A549 (cell line): ENCODE data around the gene DQX1. TPM values are rescaled to one million over a fixed set of nuclear protein-coding genes. Genes with fewer than 3 reads are reported as not detected.
A peak's percentile ranks its signal among the peaks of the same experiment; 100 is the strongest.

Experiments used
- ATAC-seq, 2 experiments: fragments of 200-7000 bp in 1 of 2; fragments of >200 bp in 1 of 2; cut with Nextera tagmentation in 1 of 2; cut with Tn5 transposase in 1 of 2; 3 replicates each; pipeline versions ENCODE4 v1.8.0 to v1.9.1; 2018 to 2020; ENCODE audit warnings: mild to moderate bottlenecking in 1 of 2, moderate library complexity in 1 of 2
- CTCF ChIA-PET: fragments of 300-600 bp; sonication (Branson Sonifier 250); formaldehyde crosslinking; extraction: SDS; loops from one replicate; lab custom pipeline; 2021; ENCODE audit warnings: antibody characterized with exemption, inconsistent platforms; lab: Yijun Ruan, JAX
- POLR2A ChIA-PET: fragments of 350-600 bp; formaldehyde crosslinking; extraction: SDS; loops from one replicate; lab custom pipeline; 2021; ENCODE audit warnings: antibody characterized with exemption, inconsistent platforms; lab: Yijun Ruan, JAX
- DNase-seq, 2 experiments: peaks; one replicate each; pipeline versions ENCODE4 v3.0.0 to v3.0.0-alpha.2; 2011 to 2016; ENCODE audit warnings: low read depth in 1 of 2, low spot score in 1 of 2
- FAIRE-seq: peaks from 2 replicates; lab custom pipeline; 2011; peaks lifted over from hg19 to GRCh38; lab: Jason Lieb, UNC
- H3K27ac ChIP-seq, 2 experiments: fragments of >200 bp; sonication (Bioruptor Twin); formaldehyde crosslinking; 3 replicates each; pipeline ENCODE4 v1.5.1; 2016 to 2017
- H3K4me1 ChIP-seq: fragments of >200 bp; sonication (Bioruptor Twin); formaldehyde crosslinking; 3 replicates; pipeline ENCODE4 v1.6.1; 2016
- H3K4me2 ChIP-seq: fragments of >200 bp; sonication (Bioruptor Twin); formaldehyde crosslinking; 3 replicates; pipeline ENCODE4 v1.6.1; 2016
- H3K4me3 ChIP-seq: fragments of >200 bp; sonication (Bioruptor Twin); formaldehyde crosslinking; 3 replicates; pipeline ENCODE4 v1.5.1; 2016
- H3K9me3 ChIP-seq: fragments of >200 bp; sonication (Bioruptor Twin); formaldehyde crosslinking; 3 replicates; pipeline ENCODE4 v1.6.1; 2016
- ATOH8 ChIP-seq: fragments of 250-450 bp; sonication (Bioruptor Pico); IDR thresholded peaks from 2 replicates; pipeline ENCODE4 v1.5.0; 2020; ENCODE audit warnings: low read depth, mild to moderate bottlenecking, moderate library complexity
- BHLHE40 ChIP-seq: IDR thresholded peaks from 2 replicates; pipeline ENCODE4 v1.6.1; 2012; ENCODE audit warnings: low read depth, low read length, inconsistent platforms
- CBX2 ChIP-seq: fragments of 200-600 bp; sonication (generic); IDR thresholded peaks from 2 replicates; pipeline ENCODE4 v1.6.1; 2016; ENCODE audit warnings: low read depth, mild to moderate bottlenecking, borderline replicate concordance
- CEBPB ChIP-seq, 2 experiments: fragments of >200 bp in 1 of 2; sonication (Bioruptor Twin) in 1 of 2; formaldehyde crosslinking in 1 of 2; IDR thresholded peaks; 2 replicates each; pipeline ENCODE4 v1.6.1; 2012 to 2016
- CHD2 ChIP-seq: fragments of 150-350 bp; IDR thresholded peaks from 2 replicates; pipeline ENCODE4 v1.6.1; 2014; ENCODE audit warnings: low read length; ENCODE audit not compliant: partially characterized antibody
- EHF ChIP-seq: fragments of 250-450 bp; sonication (Bioruptor Pico); IDR thresholded peaks from 2 replicates; pipeline ENCODE4 v1.5.0; 2020; ENCODE audit warnings: mild to moderate bottlenecking
- ELK1 ChIP-seq: fragments of 150-350 bp; IDR thresholded peaks from 2 replicates; pipeline ENCODE4 v1.6.1; 2014; ENCODE audit warnings: low read depth, mild to moderate bottlenecking, low read length
- EP300 ChIP-seq, 2 experiments: fragments of >200 bp; sonication (Bioruptor Twin); formaldehyde crosslinking; IDR thresholded peaks; 2 replicates in 1 of 2; 3 replicates in 1 of 2; pipeline ENCODE4 v1.6.1; 2016 to 2017
- ESRRA ChIP-seq: fragments of 150-350 bp; IDR thresholded peaks from 2 replicates; pipeline ENCODE4 v1.6.1; 2014; ENCODE audit warnings: mild to moderate bottlenecking, low read length, borderline replicate concordance
- FOSB ChIP-seq: fragments of 250-450 bp; sonication (Bioruptor Pico); IDR thresholded peaks from 2 replicates; pipeline ENCODE4 v1.5.0; 2020; ENCODE audit warnings: mild to moderate bottlenecking, moderate library complexity
- GATA3 ChIP-seq: IDR thresholded peaks from 2 replicates; pipeline ENCODE4 v1.6.1; 2012; ENCODE audit warnings: borderline replicate concordance
- HDAC2 ChIP-seq: fragments of 200-600 bp; sonication (generic); IDR thresholded peaks from 2 replicates; pipeline ENCODE4 v1.6.1; 2016
- HOXA7 ChIP-seq: fragments of 250-450 bp; sonication (Bioruptor Pico); IDR thresholded peaks from 2 replicates; pipeline ENCODE4 v1.5.0; 2020; ENCODE audit warnings: mild to moderate bottlenecking, moderate library complexity
- HOXB13 ChIP-seq: fragments of 250-450 bp; sonication (Bioruptor Pico); IDR thresholded peaks from 2 replicates; pipeline ENCODE4 v1.5.0; 2020; ENCODE audit warnings: low read depth, mild to moderate bottlenecking, moderate library complexity
- KDM5A ChIP-seq: fragments of 200-600 bp; sonication (generic); IDR thresholded peaks from 2 replicates; pipeline ENCODE4 v1.6.1; 2016; ENCODE audit warnings: antibody characterized with exemption, mild to moderate bottlenecking
- MAFK ChIP-seq: fragments of 450-650 bp; IDR thresholded peaks from 2 replicates; pipeline ENCODE4 v1.6.1; 2014; ENCODE audit not compliant: partially characterized antibody
- MAX ChIP-seq: IDR thresholded peaks from 2 replicates; pipeline ENCODE4 v1.6.1; 2012
- MYC ChIP-seq: IDR thresholded peaks from 2 replicates; pipeline ENCODE4 v1.6.1; 2012; ENCODE audit warnings: mild to moderate bottlenecking, inconsistent platforms, low read length, improper control_type of control experiment, borderline replicate concordance
- NFE2L2 ChIP-seq: fragments of 150-350 bp; conservative IDR thresholded peaks from 2 replicates; pipeline ENCODE4 v1.6.1; 2014; ENCODE audit warnings: low read length
- NPAS2 ChIP-seq: fragments of 250-450 bp; sonication (Bioruptor Pico); IDR thresholded peaks from 2 replicates; pipeline ENCODE4 v1.8.0; 2022; ENCODE audit warnings: mild to moderate bottlenecking, moderate library complexity, borderline replicate concordance
- NR3C1 ChIP-seq: fragments of >200 bp; sonication (Bioruptor Twin); formaldehyde crosslinking; IDR thresholded peaks from 3 replicates; pipeline ENCODE4 v1.6.1; 2017
- PBX3 ChIP-seq: IDR thresholded peaks from 2 replicates; pipeline ENCODE4 v1.6.1; 2012
- PHF8 ChIP-seq: fragments of 200-600 bp; sonication (generic); IDR thresholded peaks from 2 replicates; pipeline ENCODE4 v1.6.1; 2016; ENCODE audit warnings: low read depth, mild to moderate bottlenecking, antibody characterized with exemption, moderate library complexity, borderline replicate concordance
- POLR2AphosphoS2 ChIP-seq: conservative IDR thresholded peaks from 2 replicates; pipeline ENCODE4 v1.6.1; 2012; ENCODE audit warnings: low read length, improper control_type of control experiment, inconsistent platforms
- RARB ChIP-seq: fragments of 250-450 bp; sonication (Bioruptor Pico); IDR thresholded peaks from 2 replicates; pipeline ENCODE4 v1.8.0; 2021; ENCODE audit warnings: mild to moderate bottlenecking, moderate library complexity
- RCOR1 ChIP-seq: fragments of 150-350 bp; IDR thresholded peaks from 2 replicates; pipeline ENCODE4 v1.6.1; 2014; ENCODE audit warnings: antibody characterized with exemption, low read length, low read depth
- REST ChIP-seq: fragments of 200-600 bp; sonication (generic); IDR thresholded peaks from 2 replicates; pipeline ENCODE4 v1.6.1; 2016; ENCODE audit warnings: antibody characterized with exemption, mild to moderate bottlenecking, moderate library complexity
- RFX5 ChIP-seq: fragments of 450-650 bp; IDR thresholded peaks from 2 replicates; pipeline ENCODE4 v1.7.1; 2014; ENCODE audit warnings: antibody characterized with exemption, mild to moderate bottlenecking, moderate library complexity
- RNF2 ChIP-seq: fragments of 200-600 bp; sonication (generic); IDR thresholded peaks from 2 replicates; pipeline ENCODE4 v1.6.1; 2016; ENCODE audit warnings: low read depth, mild to moderate bottlenecking, antibody characterized with exemption, moderate library complexity, borderline replicate concordance
- WGBS: methylation state at CpG from one replicate; pipeline ENCODE4 v1.1.6; 2017; ENCODE audit errors: missing lambda C conversion rate; 5-methylcytosine and 5-hydroxymethylcytosine counted together
- polyA plus RNA-seq, 4 experiments: library from polyadenylated mRNA; depleted of rRNA in 3 of 4; stranded (reverse); fragments of >200 nt; fragmentation: RNase III in 1 of 4; extraction: RNeasy Plus Mini Kit Qiagen cat#74134 plus additional on column Dnase treatment in 1 of 4; gene quantifications; 2 replicates in 3 of 4; 3 replicates in 1 of 4; pipeline ENCODE4 v1.2.3, GENCODE V29; 2011 to 2017

DQX1 gene
- polyA plus RNA-seq, 2 of the 4 experiments (the other 2 are of a cell fraction), result 0.15 to 0.39 TPM

- TF ChIP-seq CHD2, result no peak
- no peak for TF ChIP-seq ESRRA
- no peak for TF ChIP-seq KDM5A
- TF ChIP-seq NFE2L2, result no peak
- no peak for TF ChIP-seq PBX3
- TF ChIP-seq RARB (CRISPR knock-in tag), result no peak
- TF ChIP-seq MYC, result no peak
- TF ChIP-seq RNF2, result no peak
- no peak for TF ChIP-seq MAX
- no peak for TF ChIP-seq NPAS2
- no peak for TF ChIP-seq NR3C1
- TF ChIP-seq RFX5, result no peak
- TF ChIP-seq CBX2, result no peak
- TF ChIP-seq CEBPB (IDR thresholded peaks at IDR 0.05), result no peak
- TF ChIP-seq BHLHE40, result no peak
- Histone ChIP-seq H3K9me3 (no peaks in the 10 kb centered on the region), H3K4me1 (no peaks in the 10 kb centered on the region; the same call in 2 of the 3 replicates), H3K4me2 (no peak overlapping the region), H3K27ac (no peak overlapping the region), H3K4me3 (no peak overlapping the region)
- FAIRE-seq (no peak), DNase-seq (no peak), ATAC-seq (peak in 1 of 2 experiments; percentile 12; a peak in 1 of 6 replicates)
- ChIA-PET POLR2A (no interaction called here), CTCF (interaction anchor here (1.0 to 2.4 kb wide), 6 partner anchors 9 to 65 kb away, joined by 3 to 8 read pairs (median 6); partner anchors contain the start of genes CCDC142 and TTC31)
- WGBS, result 49% methylated on average over 3 of the region's 3 CpGs
These were observed 3.5 kb downstream of the DQX1 start for GRCh38 chr2:74522516-74522915.

GRCh38 chr2:74516650-74517049 lies 9.4 kb downstream of the DQX1 start:
- no peaks in the 10 kb centered on the region for H3K9me3 ChIP-seq
- DNase-seq (no peak), ATAC-seq (no peak), FAIRE-seq (no peak)
- POLR2A ChIA-PET, result no interaction called here
- no peak overlapping the region for H3K27ac ChIP-seq
- H3K4me2 ChIP-seq, result no peak overlapping the region
- 87% methylated on average over 13 of the region's 13 CpGs for WGBS
- TF ChIP-seq MYC (no peak), ELK1 (no peak), MAFK (no peak), EHF (CRISPR knock-in tag) (no peak), PHF8 (no peak), HOXA7 (CRISPR knock-in tag) (no peak), ESRRA (no peak), REST (no peak), GATA3 (no peak), POLR2AphosphoS2 (no peak), CEBPB (IDR thresholded peaks at IDR 0.05) (no peak), FOSB (CRISPR knock-in tag) (no peak), EP300 (IDR thresholded peaks at IDR 0.05) (no peak), HOXB13 (CRISPR knock-in tag) (no peak), HDAC2 (no peak), RCOR1 (no peak), CHD2 (no peak), ATOH8 (CRISPR knock-in tag) (no peak)
- peaks cover 6% of the 10 kb centered on the region; the same call in 1 of the 3 replicates for H3K4me1 ChIP-seq
- CTCF ChIA-PET, result interaction anchor here (0.6 kb wide), 2 partner anchors 11 to 15 kb away, joined by 3 to 4 read pairs; no protein-coding TSS in a partner anchor
- no peak overlapping the region for H3K4me3 ChIP-seq
